ENCODE data around the gene HSF2BP. TPM values are rescaled to one million over a fixed set of nuclear protein-coding genes. Genes with fewer than 3 reads are reported as not detected.
"Not testable (repeated sequence)": the region's sequence is repeated elsewhere in the genome, so short reads cannot be mapped to it uniquely, and the experiment has no call there.

Gene HSF2BP
- total RNA-seq, 3 donors from 2014 or later = 0.32 to 1.8 (median 1.3) TPM

DNA sequence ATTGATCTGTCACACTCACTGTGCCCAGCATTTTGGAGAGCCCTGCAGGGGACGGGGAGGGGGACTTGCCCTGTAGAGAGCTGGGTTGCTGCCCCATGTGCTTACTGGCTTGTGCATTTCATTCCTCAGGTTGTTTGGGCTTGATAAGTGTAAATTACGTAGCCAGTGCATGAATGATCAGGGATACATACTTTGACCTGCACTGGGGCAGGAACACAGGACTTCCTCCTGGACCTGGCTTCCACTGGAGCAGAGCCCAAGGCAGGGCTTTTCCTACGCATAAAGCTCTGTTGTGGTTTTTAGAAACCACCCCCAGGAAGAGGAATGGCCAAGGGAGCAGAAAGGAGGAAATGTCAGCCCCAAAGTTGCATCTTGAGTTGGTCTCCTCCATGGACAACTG is 144.5 kb downstream of the HSF2BP start:
- DNase-seq (ENCODE audit: low spot score in 2 of 2); H3K4me1 ChIP-seq; H3K4me3 ChIP-seq; H3K27me3 ChIP-seq; H3K9me3 ChIP-seq; H3K36me3 ChIP-seq; intact Hi-C loops (cut with DNase I; ENCODE audit: low total_unique reads); H3K27ac ChIP-seq: not testable (repeated sequence)

DNA sequence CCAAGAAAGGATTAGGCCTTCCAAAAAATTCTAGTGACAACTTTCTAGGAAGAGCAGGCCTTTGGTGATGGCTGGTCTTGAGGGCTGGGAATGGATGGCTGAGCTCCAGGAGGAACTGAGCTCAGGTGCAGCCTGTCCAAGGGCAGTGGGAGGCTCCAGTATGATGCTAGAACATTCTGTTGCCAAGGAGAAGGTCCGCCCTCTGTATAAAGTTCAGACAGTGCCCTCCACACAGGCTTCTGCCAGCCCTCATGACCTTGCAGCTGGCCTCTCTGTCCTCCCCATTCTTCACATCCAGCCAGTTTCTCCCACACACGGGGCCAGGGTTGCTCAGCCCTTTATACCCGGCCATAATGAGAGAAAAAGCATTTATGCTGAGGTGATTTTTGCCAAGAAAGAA is 146.3 kb downstream of the HSF2BP start:
- intact Hi-C loops (cut with DNase I; ENCODE audit: low total_unique reads); H3K36me3 ChIP-seq; H3K4me1 ChIP-seq; H3K4me3 ChIP-seq; H3K9me3 ChIP-seq; DNase-seq (ENCODE audit: low spot score in 2 of 2); H3K27ac ChIP-seq; H3K27me3 ChIP-seq: not testable (repeated sequence)

DNA sequence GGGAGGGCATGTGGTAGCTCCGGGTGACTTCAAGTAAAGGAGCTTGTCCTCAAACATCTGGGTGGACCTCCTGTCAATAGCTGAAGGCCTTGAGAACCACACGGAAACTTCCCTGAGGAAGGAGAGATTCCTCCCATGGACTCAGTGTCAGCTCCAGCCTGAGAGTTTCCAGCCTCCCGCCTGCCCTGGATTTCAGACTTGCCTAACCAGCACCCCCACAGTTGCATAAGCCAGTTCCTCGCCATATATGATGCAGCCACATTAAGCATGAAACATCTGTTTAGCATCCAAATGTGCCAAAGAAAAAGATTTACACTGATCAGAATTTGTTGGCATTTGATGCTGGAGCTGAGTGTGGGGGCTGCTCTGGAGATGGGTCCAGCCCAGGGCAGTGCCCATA is 148.1 kb downstream of the HSF2BP start:
- DNase-seq (ENCODE audit: low spot score in 2 of 2); H3K36me3 ChIP-seq; intact Hi-C loops (cut with DNase I; ENCODE audit: low total_unique reads); H3K9me3 ChIP-seq; H3K27me3 ChIP-seq; H3K4me1 ChIP-seq; H3K27ac ChIP-seq; H3K4me3 ChIP-seq: not testable (repeated sequence)

- H3K36me3 ChIP-seq; H3K4me3 ChIP-seq; H3K27ac ChIP-seq; H3K9me3 ChIP-seq; H3K4me1 ChIP-seq; H3K27me3 ChIP-seq; intact Hi-C loops (cut with DNase I; ENCODE audit: low total_unique reads); DNase-seq (ENCODE audit: low spot score in 2 of 2): not testable (repeated sequence)
These were observed 148.6 kb downstream of the HSF2BP start for GRCh38 chr21:43510669-43511068.

- H3K27me3 ChIP-seq; H3K27ac ChIP-seq; H3K36me3 ChIP-seq; H3K9me3 ChIP-seq; DNase-seq (ENCODE audit: low spot score in 2 of 2); H3K4me1 ChIP-seq; intact Hi-C loops (cut with DNase I; ENCODE audit: low total_unique reads); H3K4me3 ChIP-seq: not testable (repeated sequence)
These were observed 155.4 kb downstream of the HSF2BP start for GRCh38 chr21:43503892-43504291.

GRCh38 chr21:43503075-43503750 is 156.1 kb downstream of the HSF2BP start:
- H3K36me3 ChIP-seq; intact Hi-C loops (cut with DNase I; ENCODE audit: low total_unique reads); H3K9me3 ChIP-seq; H3K27ac ChIP-seq; DNase-seq (ENCODE audit: low spot score in 2 of 2); H3K4me1 ChIP-seq; H3K27me3 ChIP-seq; H3K4me3 ChIP-seq: not testable (repeated sequence)

DNA sequence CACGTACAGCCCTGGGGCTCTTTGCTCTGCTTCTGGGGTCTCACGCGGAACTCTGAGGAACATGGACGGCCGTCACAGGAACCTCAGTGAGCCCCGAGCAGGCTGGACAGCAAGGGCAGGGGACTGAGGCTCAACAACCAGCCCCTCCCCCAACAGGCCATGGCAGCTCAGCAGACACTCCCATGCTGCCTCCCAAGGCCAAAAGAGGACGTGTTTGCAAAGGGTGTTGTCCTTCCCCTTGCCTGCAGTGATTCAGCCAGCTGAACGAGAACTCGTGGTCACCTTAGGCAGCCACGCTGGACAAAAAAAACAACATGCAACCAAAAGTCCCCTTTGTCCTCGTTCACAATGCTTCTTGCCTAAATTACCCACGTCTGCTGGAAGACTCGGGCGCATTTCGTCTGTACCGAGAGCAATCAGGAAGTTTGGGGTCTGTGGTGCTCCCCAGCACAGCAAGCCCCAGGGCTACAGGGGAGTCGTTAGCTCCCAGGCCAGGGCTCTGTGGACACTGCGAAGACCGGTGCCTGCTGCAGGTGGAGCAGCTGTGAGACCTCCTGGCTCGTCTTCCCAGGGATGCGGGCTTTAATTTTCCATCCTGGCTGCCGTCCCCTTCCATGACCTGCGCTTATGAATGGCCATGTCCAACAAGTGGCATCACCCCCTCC is 156.7 kb downstream of the HSF2BP start:
- H3K4me3 ChIP-seq; H3K27me3 ChIP-seq; DNase-seq (ENCODE audit: low spot score in 2 of 2); H3K27ac ChIP-seq; H3K9me3 ChIP-seq; H3K36me3 ChIP-seq; intact Hi-C loops (cut with DNase I; ENCODE audit: low total_unique reads); H3K4me1 ChIP-seq: not testable (repeated sequence)

- intact Hi-C loops (cut with DNase I; ENCODE audit: low total_unique reads); H3K9me3 ChIP-seq; H3K36me3 ChIP-seq; H3K27me3 ChIP-seq; DNase-seq (ENCODE audit: low spot score in 2 of 2); H3K27ac ChIP-seq; H3K4me3 ChIP-seq; H3K4me1 ChIP-seq: not testable (repeated sequence)
These were observed 160.4 kb downstream of the HSF2BP start for GRCh38 chr21:43498924-43499323.

DNA sequence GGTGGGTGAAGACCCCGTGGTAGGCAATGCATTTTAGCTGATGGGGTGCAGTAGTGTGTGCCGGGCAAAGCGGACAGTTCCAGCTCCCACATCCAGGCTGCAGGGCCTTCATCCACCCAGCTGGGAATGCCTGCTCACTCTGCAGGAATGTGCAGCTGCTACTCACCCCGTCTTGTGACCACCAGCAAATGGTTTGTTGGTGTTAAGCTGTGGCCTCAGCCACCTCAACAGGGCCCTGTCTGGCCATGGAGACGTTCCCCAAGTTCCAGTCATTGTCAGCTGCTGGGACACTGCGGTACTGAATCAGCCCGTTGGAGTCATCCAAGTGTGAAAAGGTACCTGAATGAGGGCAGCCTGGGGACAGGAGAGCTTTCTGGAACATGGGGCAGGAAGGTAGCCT is 161.2 kb downstream of the HSF2BP start:
- H3K4me3 ChIP-seq = not testable (repeated sequence)

GRCh38 chr21:43494279-43495012 is 164.8 kb downstream of the HSF2BP start:
- DNase-seq (ENCODE audit: low spot score in 2 of 2); intact Hi-C loops (cut with DNase I; ENCODE audit: low total_unique reads): not testable (repeated sequence)

More for the DNA sequence above, 161.2 kb downstream of the HSF2BP start:
- H3K27me3 ChIP-seq; H3K4me1 ChIP-seq; H3K27ac ChIP-seq; DNase-seq (ENCODE audit: low spot score in 2 of 2); H3K9me3 ChIP-seq; intact Hi-C loops (cut with DNase I; ENCODE audit: low total_unique reads); H3K36me3 ChIP-seq: not testable (repeated sequence)

GRCh38 chr21:43493471-43493870 is 165.8 kb downstream of the HSF2BP start:
- intact Hi-C loops (cut with DNase I; ENCODE audit: low total_unique reads); H3K36me3 ChIP-seq; H3K9me3 ChIP-seq; H3K4me1 ChIP-seq; H3K27me3 ChIP-seq; H3K27ac ChIP-seq; H3K4me3 ChIP-seq; DNase-seq (ENCODE audit: low spot score in 2 of 2): not testable (repeated sequence)

More at GRCh38 chr21:43494279-43495012, 164.8 kb downstream of the HSF2BP start:
- not testable (repeated sequence) for H3K4me1 ChIP-seq, H3K27ac ChIP-seq, H3K4me3 ChIP-seq, H3K36me3 ChIP-seq, H3K27me3 ChIP-seq, H3K9me3 ChIP-seq

DNA sequence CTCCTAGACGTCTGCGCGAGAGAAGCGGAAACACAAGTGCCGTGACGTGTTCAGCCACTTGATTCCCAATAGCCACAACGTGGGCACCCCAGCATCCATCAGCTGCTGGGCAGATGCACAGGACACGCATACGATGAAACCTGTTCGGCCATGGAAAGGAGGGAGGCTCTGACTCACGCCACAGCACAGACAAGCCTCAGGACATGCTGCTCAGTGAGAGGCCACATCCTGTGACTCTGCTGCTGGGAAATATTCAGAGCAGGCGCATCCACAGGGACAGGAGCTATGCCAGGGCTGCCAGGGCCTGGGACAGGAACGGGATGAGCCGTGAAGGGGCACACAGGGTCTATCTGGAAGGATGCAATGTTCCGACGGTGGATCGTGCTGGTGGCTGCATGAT is 171.1 kb downstream of the HSF2BP start:
- H3K36me3 ChIP-seq; intact Hi-C loops (cut with DNase I; ENCODE audit: low total_unique reads); H3K4me1 ChIP-seq; H3K27me3 ChIP-seq; H3K27ac ChIP-seq; H3K9me3 ChIP-seq; H3K4me3 ChIP-seq; DNase-seq (ENCODE audit: low spot score in 2 of 2): not testable (repeated sequence)

- H3K9me3 ChIP-seq; H3K36me3 ChIP-seq; H3K4me1 ChIP-seq; H3K27me3 ChIP-seq; intact Hi-C loops (cut with DNase I; ENCODE audit: low total_unique reads); H3K4me3 ChIP-seq; H3K27ac ChIP-seq; DNase-seq (ENCODE audit: low spot score in 2 of 2): not testable (repeated sequence)
These were observed 173.2 kb downstream of the HSF2BP start for GRCh38 chr21:43486051-43486450.

Measured in breast epithelium (tissue), 4 donors.